Cardiac muscle cell (in vitro differentiated cells and primary cell): ENCODE measurements around the gene IL1R1. TPM values are rescaled to one million over a fixed set of nuclear protein-coding genes. Genes with fewer than 3 reads are reported as not detected.
A peak's percentile ranks its signal among the peaks of the same experiment; 100 is the strongest.

Experiments used
- DNase-seq, 2 donors: peaks; one replicate each; pipeline versions ENCODE4 v3.0.0 to v3.0.0-alpha.2; 2010 to 2017; ENCODE audit warnings: low read depth in 1 of 2, low spot score in 1 of 2
- H3K27ac ChIP-seq: fragments of 200-600 bp; sonication (generic); 2 replicates; pipeline ENCODE4 v1.5.1; 2016
- H3K27me3 ChIP-seq: fragments of 200-600 bp; sonication (generic); 2 replicates; pipeline ENCODE4 v1.6.0; 2016; ENCODE audit warnings: control low read depth
- H3K36me3 ChIP-seq: fragments of 200-600 bp; sonication (generic); 2 replicates; pipeline ENCODE4 v1.5.1; 2016; ENCODE audit warnings: control low read depth
- H3K4me1 ChIP-seq: fragments of 200-600 bp; sonication (generic); 2 replicates; pipeline ENCODE4 v1.8.1; 2017; ENCODE audit warnings: low read depth, mild to moderate bottlenecking, mixed run types
- H3K4me3 ChIP-seq: fragments of 200-600 bp; sonication (generic); 2 replicates; pipeline ENCODE4 v1.5.1; 2016; ENCODE audit warnings: mild to moderate bottlenecking
- H3K9me3 ChIP-seq: fragments of 200-600 bp; sonication (generic); 2 replicates; pipeline ENCODE4 v1.5.1; 2017; ENCODE audit warnings: low read depth, mild to moderate bottlenecking, control low read depth
- polyA plus RNA-seq: library from polyadenylated mRNA; unstranded; fragments of >200 nt; fragmentation: Nextera tagmentation; extraction: Ambion mirVana; gene quantifications from 2 replicates; pipeline ENCODE4 v1.2.1, GENCODE V29; 2016
- total RNA-seq: library from RNA; depleted of rRNA; stranded (reverse); fragments of >200 nt; gene quantifications from 2 replicates; pipeline ENCODE4 v1.2.3, GENCODE V29; 2016
- TF ChIP-seq, protein P1 (sequence below): IDR thresholded peaks from 2 replicates; pipeline ENCODE4 v1.5.1; 2012; ENCODE audit warnings: low read depth, mild to moderate bottlenecking, low read length

IL1R1 gene
- total and polyA plus RNA-seq, 2 experiments from 2014 or later = 0.18 to 1.4 TPM

- peak overlapping the region; percentile 33 for H3K4me3 ChIP-seq
- TF ChIP-seq, protein P1, sequence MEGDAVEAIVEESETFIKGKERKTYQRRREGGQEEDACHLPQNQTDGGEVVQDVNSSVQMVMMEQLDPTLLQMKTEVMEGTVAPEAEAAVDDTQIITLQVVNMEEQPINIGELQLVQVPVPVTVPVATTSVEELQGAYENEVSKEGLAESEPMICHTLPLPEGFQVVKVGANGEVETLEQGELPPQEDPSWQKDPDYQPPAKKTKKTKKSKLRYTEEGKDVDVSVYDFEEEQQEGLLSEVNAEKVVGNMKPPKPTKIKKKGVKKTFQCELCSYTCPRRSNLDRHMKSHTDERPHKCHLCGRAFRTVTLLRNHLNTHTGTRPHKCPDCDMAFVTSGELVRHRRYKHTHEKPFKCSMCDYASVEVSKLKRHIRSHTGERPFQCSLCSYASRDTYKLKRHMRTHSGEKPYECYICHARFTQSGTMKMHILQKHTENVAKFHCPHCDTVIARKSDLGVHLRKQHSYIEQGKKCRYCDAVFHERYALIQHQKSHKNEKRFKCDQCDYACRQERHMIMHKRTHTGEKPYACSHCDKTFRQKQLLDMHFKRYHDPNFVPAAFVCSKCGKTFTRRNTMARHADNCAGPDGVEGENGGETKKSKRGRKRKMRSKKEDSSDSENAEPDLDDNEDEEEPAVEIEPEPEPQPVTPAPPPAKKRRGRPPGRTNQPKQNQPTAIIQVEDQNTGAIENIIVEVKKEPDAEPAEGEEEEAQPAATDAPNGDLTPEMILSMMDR = no peak
- no peaks in the 10 kb centered on the region for H3K4me1 ChIP-seq
- H3K9me3 ChIP-seq = no peaks in the 10 kb centered on the region
- no peak overlapping the region for H3K27ac ChIP-seq
- H3K36me3 ChIP-seq = no peaks in the 10 kb centered on the region
- DNase-seq = peak in 1 of 2 donors; percentile 70
- H3K27me3 ChIP-seq = peaks cover 13% of the 10 kb centered on the region
Measured at GRCh38 chr2:102142829-102143449, 393 bp downstream of the IL1R1 start.

- H3K27ac ChIP-seq = no peak overlapping the region
- peak in 1 of 2 donors; percentile 87 for DNase-seq
- H3K9me3 ChIP-seq = no peaks in the 10 kb centered on the region
- H3K4me3 ChIP-seq = no peak overlapping the region
- no peaks in the 10 kb centered on the region for H3K36me3 ChIP-seq
- peaks cover 13% of the 10 kb centered on the region for H3K27me3 ChIP-seq
- TF ChIP-seq, protein P1 = peak; percentile 5
- H3K4me1 ChIP-seq = no peaks in the 10 kb centered on the region
Measured at GRCh38 chr2:102143450-102143985, 972 bp downstream of the IL1R1 start.

GRCh38 chr2:102144128-102144527 lies 1.6 kb downstream of the IL1R1 start:
- peaks cover 13% of the 10 kb centered on the region for H3K27me3 ChIP-seq
- no peak overlapping the region for H3K27ac ChIP-seq
- H3K4me1 ChIP-seq = no peaks in the 10 kb centered on the region
- peak in 1 of 2 donors; percentile 81 for DNase-seq
- H3K9me3 ChIP-seq = no peaks in the 10 kb centered on the region
- H3K4me3 ChIP-seq = no peak overlapping the region
- TF ChIP-seq, protein P1 = no peak
- no peaks in the 10 kb centered on the region for H3K36me3 ChIP-seq

- TF ChIP-seq, protein P1 = no peak
- Histone ChIP-seq H3K4me3 (no peak overlapping the region), H3K27me3 (peaks cover 13% of the 10 kb centered on the region), H3K27ac (no peak overlapping the region), H3K4me1 (no peaks in the 10 kb centered on the region), H3K9me3 (no peaks in the 10 kb centered on the region), H3K36me3 (no peaks in the 10 kb centered on the region)
- no peak for DNase-seq
Measured at GRCh38 chr2:102145107-102145506, 2.6 kb downstream of the IL1R1 start.

- no peak overlapping the region for H3K4me3 ChIP-seq
- peaks cover 11% of the 10 kb centered on the region for H3K27me3 ChIP-seq
- TF ChIP-seq, protein P1 = no peak
- no peak overlapping the region for H3K27ac ChIP-seq
- H3K4me1 ChIP-seq = no peaks in the 10 kb centered on the region
- no peaks in the 10 kb centered on the region for H3K36me3 ChIP-seq
- no peaks in the 10 kb centered on the region for H3K9me3 ChIP-seq
- no peak for DNase-seq
Measured at GRCh38 chr2:102145934-102146333, 3.4 kb downstream of the IL1R1 start.
